Putamen (tissue), 1 donor: ENCODE results near the gene CGB3.

Experiments
- DNase-seq: peaks from one replicate; pipeline ENCODE4 v3.0.0-alpha.2; 2016; ENCODE audit warnings: low spot score

Gene CGB3

DNA sequence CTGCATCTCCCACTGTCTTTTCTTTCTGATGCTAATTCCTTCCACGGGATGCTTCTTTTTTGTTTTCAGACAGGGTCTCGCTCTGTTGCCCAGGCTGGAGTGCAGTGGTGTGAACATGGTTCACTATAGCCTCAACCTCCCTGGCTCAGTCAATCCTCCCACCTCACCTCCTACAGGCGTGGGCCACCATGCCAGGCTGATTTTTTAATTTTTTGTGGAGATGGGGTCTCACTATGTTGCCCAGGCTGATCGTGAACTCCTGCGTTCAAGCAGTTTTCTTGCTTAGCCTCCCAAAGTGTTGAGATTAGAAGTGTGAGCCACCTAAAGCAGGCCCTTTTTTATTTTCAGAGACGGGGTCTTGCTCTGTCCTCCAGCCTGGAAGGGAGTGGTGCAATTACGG, 35.8 kb downstream of the CGB3 start:
- DNase-seq, result no peak

DNA sequence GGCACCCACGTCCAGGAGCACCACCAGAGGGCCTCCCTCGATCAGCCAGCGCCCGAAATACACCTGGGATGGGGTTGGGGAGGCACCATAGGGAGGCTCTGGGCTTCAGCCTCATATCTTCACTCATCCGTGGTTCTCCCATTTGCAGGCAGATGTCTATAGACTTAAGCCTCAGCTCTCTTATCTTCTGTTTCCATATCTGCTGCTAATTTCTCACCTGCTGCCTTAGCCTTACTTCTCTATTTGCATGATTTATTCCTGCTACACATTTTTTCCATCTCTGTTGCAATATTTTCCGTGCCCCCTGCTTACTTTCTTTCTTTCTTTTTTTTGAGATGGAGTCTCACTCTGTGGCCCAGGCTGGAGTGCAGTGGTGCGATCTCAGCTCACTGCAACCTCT, 36.8 kb downstream of the CGB3 start:
- DNase-seq, result no peak

DNA sequence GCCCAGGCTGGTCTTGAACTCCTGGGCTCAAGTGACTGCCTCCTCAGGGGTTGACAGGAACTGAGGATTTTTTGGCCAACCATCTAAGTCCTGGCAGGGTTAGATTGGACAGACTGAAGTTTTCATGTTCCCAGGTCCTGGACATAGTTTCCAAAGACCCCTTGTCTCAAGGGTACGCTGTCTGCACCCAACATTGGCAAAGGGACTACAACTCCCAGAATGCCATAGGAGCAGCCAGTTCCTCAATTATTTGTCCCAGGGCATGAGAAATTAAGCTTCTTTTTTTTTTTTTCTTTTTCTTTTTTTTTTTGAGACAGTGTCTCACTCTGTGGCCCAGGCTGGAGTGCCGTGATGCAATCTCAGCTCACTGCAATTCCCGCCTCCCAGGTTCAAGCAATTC, 37.9 kb downstream of the CGB3 start:
- no peak for DNase-seq

DNA sequence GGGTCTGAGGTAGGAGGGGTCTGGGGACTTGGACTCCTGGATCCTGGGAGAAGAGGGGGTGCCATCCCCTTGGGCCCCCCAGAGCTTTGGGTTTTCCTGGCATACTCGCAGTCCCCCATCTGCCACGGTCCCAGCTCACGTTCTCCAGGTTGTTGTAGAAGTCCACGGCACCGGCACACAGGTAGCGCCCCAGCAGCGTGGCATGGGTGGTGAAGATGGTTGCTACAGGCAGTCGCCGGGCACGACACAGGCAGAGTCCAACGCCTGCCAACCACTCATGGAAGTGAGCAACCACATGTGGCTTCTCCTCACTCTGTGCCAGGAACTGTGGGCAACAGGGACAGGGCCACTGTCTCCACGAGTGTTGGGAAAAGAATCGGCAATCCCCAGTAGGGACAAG, 38.4 kb downstream of the CGB3 start:
- DNase-seq, result no peak

DNA sequence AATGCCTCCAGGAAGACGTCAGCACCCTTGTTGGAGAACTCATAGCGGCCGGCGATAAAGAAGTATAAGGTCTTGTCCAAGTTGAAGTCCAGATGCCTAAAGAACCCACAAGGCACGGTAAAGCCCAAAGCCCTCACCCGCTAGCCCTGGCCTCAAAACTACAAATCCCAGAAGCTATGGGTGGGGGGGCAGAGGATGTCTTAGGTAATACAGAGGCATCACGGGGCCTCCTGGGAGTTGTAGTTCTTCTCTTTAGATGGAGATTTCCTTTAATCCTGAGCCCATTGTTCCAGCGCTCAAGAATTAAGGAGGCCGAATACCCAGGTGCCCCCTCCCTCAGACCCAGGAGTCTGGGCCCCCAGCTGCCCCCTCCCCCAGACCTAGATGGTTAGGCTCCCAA, 41.9 kb downstream of the CGB3 start:
- DNase-seq, result no peak

DNA sequence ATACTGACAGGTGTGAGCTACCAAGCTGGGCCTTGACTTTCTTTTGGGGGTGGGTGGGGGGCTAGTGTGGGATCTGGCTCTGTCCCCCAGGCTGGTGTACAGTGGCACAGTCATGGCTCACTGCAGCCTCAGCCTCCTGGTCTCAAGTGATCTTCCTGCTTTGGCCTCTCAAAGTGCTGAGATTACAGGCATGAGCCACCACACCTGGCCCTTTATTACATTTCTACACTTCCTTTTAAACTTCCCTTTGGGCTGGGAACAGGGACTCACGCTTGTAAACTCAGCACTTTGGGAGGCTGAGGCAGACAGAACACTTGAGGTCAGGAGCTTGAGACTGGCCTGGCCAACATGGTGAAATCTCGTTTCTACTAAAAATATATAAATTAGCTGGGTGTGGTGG, 47.1 kb downstream of the CGB3 start:
- no peak for DNase-seq

DNA sequence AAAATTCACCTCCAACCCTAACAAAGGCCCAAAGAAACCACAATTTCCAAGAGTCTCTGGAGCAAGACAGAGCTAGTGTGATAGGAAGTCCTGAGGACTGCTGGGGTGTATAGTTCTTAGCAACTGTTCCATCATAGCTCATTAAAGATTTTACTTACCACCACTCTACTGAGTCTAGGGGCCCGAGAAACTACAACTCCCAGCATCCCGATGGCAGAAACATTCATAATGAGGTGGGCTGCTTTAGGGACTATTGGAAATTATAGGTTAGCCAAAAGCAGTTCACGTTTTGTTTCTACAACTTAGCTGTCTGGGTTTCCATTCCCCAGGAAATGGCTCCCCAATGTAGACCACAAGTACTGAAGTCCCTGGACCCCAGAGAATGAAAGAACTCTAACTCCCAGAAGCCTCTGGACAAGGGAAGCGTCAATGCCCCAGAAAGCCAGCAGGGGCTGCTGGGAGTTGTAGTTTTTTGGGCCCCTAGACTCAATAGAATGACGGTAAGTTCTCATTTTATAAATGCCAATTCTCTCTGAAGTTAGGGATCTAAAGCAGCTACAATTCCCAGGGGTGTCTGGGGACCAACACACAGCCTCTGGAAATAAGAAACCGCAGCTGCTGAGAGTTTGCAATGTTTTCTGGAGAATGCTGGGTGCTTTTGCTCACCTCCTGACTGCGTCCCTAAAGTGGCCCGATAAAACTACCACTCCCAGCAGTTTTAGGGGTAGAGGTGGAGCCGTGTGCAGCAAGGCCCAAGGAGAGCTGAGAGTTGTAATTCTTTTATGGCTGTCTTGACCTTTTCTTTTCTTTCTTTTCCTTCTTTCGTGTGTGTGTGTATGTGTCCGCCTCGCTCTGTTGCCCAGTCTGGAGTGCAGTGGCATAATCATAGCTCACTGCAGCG, 47.9 kb downstream of the CGB3 start:
- DNase-seq, result no peak
